ENCODE measurements around the gene HIP1.
"Not testable (repeated sequence)": the region's sequence is repeated elsewhere in the genome, so short reads cannot be mapped to it uniquely, and the experiment has no call there.

Gene HIP1

GRCh38 chr7:75575488-75576121 is 163.1 kb downstream of the HIP1 start:
- no peak overlapping the region for H3K4me3 ChIP-seq (ENCODE audit: low read depth, low read length)
- TF ChIP-seq CTCF (conservative IDR thresholded peaks at IDR 0.05; ENCODE audit: low read depth, low read length): no peak
- no peak for DNase-seq (ENCODE audit: low read depth)

- no peak for TF ChIP-seq CTCF (conservative IDR thresholded peaks at IDR 0.05; ENCODE audit: low read depth, low read length)
- DNase-seq (ENCODE audit: low read depth): no peak
- H3K4me3 ChIP-seq (ENCODE audit: low read depth, low read length): no peak overlapping the region
Observed at GRCh38 chr7:75573477-75574019, 165.2 kb downstream of the HIP1 start.

- TF ChIP-seq CTCF (conservative IDR thresholded peaks at IDR 0.05; ENCODE audit: low read depth, low read length): no peak
- H3K4me3 ChIP-seq (ENCODE audit: low read depth, low read length): no peak overlapping the region
- DNase-seq (ENCODE audit: low read depth): no peak
Observed at GRCh38 chr7:75572814-75573213, 165.9 kb downstream of the HIP1 start.

GRCh38 chr7:75572396-75572795 is 166.3 kb downstream of the HIP1 start:
- TF ChIP-seq CTCF (conservative IDR thresholded peaks at IDR 0.05; ENCODE audit: low read depth, low read length): no peak
- no peak overlapping the region for H3K4me3 ChIP-seq (ENCODE audit: low read depth, low read length)
- DNase-seq (ENCODE audit: low read depth): no peak

- no peak for DNase-seq (ENCODE audit: low read depth)
- no peak overlapping the region for H3K4me3 ChIP-seq (ENCODE audit: low read depth, low read length)
- no peak for TF ChIP-seq CTCF (conservative IDR thresholded peaks at IDR 0.05; ENCODE audit: low read depth, low read length)
Observed at GRCh38 chr7:75571209-75571608, 167.5 kb downstream of the HIP1 start.

- H3K4me3 ChIP-seq (ENCODE audit: low read depth, low read length); DNase-seq (ENCODE audit: low read depth): not testable (repeated sequence)
Observed at GRCh38 chr7:75569629-75570282, 169.0 kb downstream of the HIP1 start.

- TF ChIP-seq CTCF (conservative IDR thresholded peaks at IDR 0.05; ENCODE audit: low read depth, low read length): no peak
- DNase-seq (ENCODE audit: low read depth): no peak
- no peak overlapping the region for H3K4me3 ChIP-seq (ENCODE audit: low read depth, low read length)
Observed at GRCh38 chr7:75567948-75568595, 170.7 kb downstream of the HIP1 start.
